NCI-H1436 treated with DMSO at 0.1 percent for 48 hours (cell line): ENCODE data around the gene CCR2.
"Not testable (repeated sequence)": the region's sequence is repeated elsewhere in the genome, so short reads cannot be mapped to it uniquely, and the experiment has no call there.

Experiments
- DNase-seq: peaks from one replicate; lab custom pipeline; 2025; lab: John Stamatoyannopoulos, UW

Gene CCR2

GRCh38 chr3:46380471-46381221 is 26.7 kb downstream of the CCR2 start:
- DNase-seq = no peak

- DNase-seq = no peak
Observed at GRCh38 chr3:46381625-46382024, 27.7 kb downstream of the CCR2 start.

GRCh38 chr3:46383211-46383950 is 29.5 kb downstream of the CCR2 start:
- no peak for DNase-seq

- DNase-seq = no peak
Observed at GRCh38 chr3:46383951-46384330, 30.0 kb downstream of the CCR2 start.

GRCh38 chr3:46386205-46386604 is 32.3 kb downstream of the CCR2 start:
- no peak for DNase-seq

- not testable (repeated sequence) for DNase-seq
Observed at GRCh38 chr3:46388847-46389246, 34.9 kb downstream of the CCR2 start.

GRCh38 chr3:46389306-46389705 is 35.4 kb downstream of the CCR2 start:
- DNase-seq = no peak

- not testable (repeated sequence) for DNase-seq
Observed at GRCh38 chr3:46391526-46391925, 37.6 kb downstream of the CCR2 start.

- no peak for DNase-seq
Observed at GRCh38 chr3:46393011-46393410, 39.1 kb downstream of the CCR2 start.

- DNase-seq = no peak
Observed at GRCh38 chr3:46393554-46394434, 39.9 kb downstream of the CCR2 start.

- no peak for DNase-seq
Observed at GRCh38 chr3:46395210-46395661, 41.3 kb downstream of the CCR2 start.

- DNase-seq = no peak
Observed at GRCh38 chr3:46395766-46396530, 42.0 kb downstream of the CCR2 start.

- DNase-seq = no peak
Observed at GRCh38 chr3:46397111-46397510, 43.2 kb downstream of the CCR2 start.

GRCh38 chr3:46398186-46398955 is 44.5 kb downstream of the CCR2 start:
- DNase-seq = no peak

- no peak for DNase-seq
Observed at GRCh38 chr3:46399098-46399497, 45.2 kb downstream of the CCR2 start.

- DNase-seq = no peak
Observed at GRCh38 chr3:46399557-46399956, 45.6 kb downstream of the CCR2 start.

- DNase-seq = no peak
Observed at GRCh38 chr3:46400000-46400734, 46.3 kb downstream of the CCR2 start.

- DNase-seq = no peak
Observed at GRCh38 chr3:46400846-46401245, 46.9 kb downstream of the CCR2 start.

GRCh38 chr3:46401579-46401978 is 47.7 kb downstream of the CCR2 start:
- no peak for DNase-seq

GRCh38 chr3:46402902-46403301 is 49.0 kb downstream of the CCR2 start:
- not testable (repeated sequence) for DNase-seq
